ENCODE data around the gene COL9A1.

- TF ChIP-seq POLR2A (IDR thresholded peaks at IDR 0.05; ENCODE audit: low read depth, low read length) (no peak), CTCF (conservative IDR thresholded peaks at IDR 0.05; ENCODE audit: low read depth, low read length) (no peak), RFX5 (IDR thresholded peaks at IDR 0.05; ENCODE audit: low read depth, low read length) (no peak), RCOR1 (IDR thresholded peaks at IDR 0.05; ENCODE audit: insufficient replicate concordance, low read length) (no peak), NFE2L2 (IDR thresholded peaks at IDR 0.05; ENCODE audit: low read depth, low read length) (no peak), ELK1 (IDR thresholded peaks at IDR 0.05; ENCODE audit: borderline replicate concordance, low read depth, low read length) (no peak), MAFK (IDR thresholded peaks at IDR 0.05; ENCODE audit: low read depth, low read length) (no peak), RAD21 (IDR thresholded peaks at IDR 0.05; ENCODE audit: low read length) (no peak), CHD1 (IDR thresholded peaks at IDR 0.05; ENCODE audit: low read depth, low read length) (no peak), USF2 (IDR thresholded peaks at IDR 0.05; ENCODE audit: low read depth, low read length) (no peak), SMC3 (IDR thresholded peaks at IDR 0.05; ENCODE audit: low read depth, low read length) (no peak), BHLHE40 (IDR thresholded peaks at IDR 0.05; ENCODE audit: low read depth, low read length) (no peak)
Measured at GRCh38 chr6:70180901-70181599, 121.8 kb downstream of the COL9A1 start.
